Measurements from ENCODE around the gene IGF2BP3. TPM values are rescaled to one million over a fixed set of nuclear protein-coding genes. Genes with fewer than 3 reads are reported as not detected.

The IGF2BP3 gene
- total RNA-seq, 4 donors from 2014 or later: 1.1 TPM; not detected in 3

DNA sequence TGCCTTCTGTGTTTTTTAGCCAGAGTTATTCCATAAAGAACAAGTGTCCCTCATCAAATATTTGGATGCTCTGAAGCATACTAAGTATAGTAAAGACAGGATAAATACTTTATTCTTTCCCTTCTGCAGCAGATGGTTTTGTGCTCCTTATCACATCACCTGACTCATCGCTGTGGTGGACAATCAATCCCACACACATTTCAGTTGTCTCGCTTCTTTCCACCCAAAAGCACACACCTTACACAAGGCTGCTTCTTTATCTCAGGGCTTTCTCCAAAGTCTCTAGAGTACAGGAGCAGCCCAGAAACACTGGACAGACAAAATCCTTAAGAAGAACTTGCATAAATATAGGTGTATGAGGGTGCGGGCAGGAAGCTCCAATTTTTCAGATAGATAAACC is 43.4 kb downstream of the IGF2BP3 start:
- no peak overlapping the region for H3K4me3 ChIP-seq
- TF ChIP-seq, protein P1, sequence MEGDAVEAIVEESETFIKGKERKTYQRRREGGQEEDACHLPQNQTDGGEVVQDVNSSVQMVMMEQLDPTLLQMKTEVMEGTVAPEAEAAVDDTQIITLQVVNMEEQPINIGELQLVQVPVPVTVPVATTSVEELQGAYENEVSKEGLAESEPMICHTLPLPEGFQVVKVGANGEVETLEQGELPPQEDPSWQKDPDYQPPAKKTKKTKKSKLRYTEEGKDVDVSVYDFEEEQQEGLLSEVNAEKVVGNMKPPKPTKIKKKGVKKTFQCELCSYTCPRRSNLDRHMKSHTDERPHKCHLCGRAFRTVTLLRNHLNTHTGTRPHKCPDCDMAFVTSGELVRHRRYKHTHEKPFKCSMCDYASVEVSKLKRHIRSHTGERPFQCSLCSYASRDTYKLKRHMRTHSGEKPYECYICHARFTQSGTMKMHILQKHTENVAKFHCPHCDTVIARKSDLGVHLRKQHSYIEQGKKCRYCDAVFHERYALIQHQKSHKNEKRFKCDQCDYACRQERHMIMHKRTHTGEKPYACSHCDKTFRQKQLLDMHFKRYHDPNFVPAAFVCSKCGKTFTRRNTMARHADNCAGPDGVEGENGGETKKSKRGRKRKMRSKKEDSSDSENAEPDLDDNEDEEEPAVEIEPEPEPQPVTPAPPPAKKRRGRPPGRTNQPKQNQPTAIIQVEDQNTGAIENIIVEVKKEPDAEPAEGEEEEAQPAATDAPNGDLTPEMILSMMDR (IDR thresholded peaks at IDR 0.05): no peak
- no peaks in the 10 kb centered on the region for H3K9me3 ChIP-seq
- no peak overlapping the region for H3K27ac ChIP-seq
- H3K27me3 ChIP-seq: no peaks in the 10 kb centered on the region
- no peaks in the 10 kb centered on the region for H3K4me1 ChIP-seq
- no peaks in the 10 kb centered on the region for H3K36me3 ChIP-seq
- DNase-seq: no peak

DNA sequence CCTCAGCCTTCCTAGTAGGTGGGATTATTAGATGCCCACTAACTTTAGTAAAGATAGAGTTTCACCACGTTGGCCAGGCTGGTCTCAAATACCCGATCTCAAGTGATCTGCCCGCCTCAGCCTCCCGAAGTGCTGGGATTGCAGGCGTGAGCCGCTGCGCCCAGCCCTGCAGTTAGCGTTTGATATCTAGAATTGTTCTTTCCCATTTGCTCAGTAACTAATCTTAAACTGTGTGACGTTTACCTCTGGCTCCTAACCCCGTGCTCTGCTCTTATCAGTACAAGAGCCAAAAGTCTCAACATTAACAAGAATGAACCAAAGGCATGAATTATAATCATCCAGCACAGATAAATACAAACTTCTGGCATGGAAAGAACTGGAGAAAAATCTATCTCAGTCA is 47.4 kb downstream of the IGF2BP3 start:
- Histone ChIP-seq H3K36me3 (no peaks in the 10 kb centered on the region), H3K27me3 (no peaks in the 10 kb centered on the region), H3K4me3 (no peak overlapping the region), H3K4me1 (no peaks in the 10 kb centered on the region), H3K9me3 (no peaks in the 10 kb centered on the region), H3K27ac (no peak overlapping the region)
- DNase-seq: no peak
- TF ChIP-seq, protein P1 (IDR thresholded peaks at IDR 0.05): no peak
- no peak for TF ChIP-seq POLR2A (IDR thresholded peaks at IDR 0.05)

DNA sequence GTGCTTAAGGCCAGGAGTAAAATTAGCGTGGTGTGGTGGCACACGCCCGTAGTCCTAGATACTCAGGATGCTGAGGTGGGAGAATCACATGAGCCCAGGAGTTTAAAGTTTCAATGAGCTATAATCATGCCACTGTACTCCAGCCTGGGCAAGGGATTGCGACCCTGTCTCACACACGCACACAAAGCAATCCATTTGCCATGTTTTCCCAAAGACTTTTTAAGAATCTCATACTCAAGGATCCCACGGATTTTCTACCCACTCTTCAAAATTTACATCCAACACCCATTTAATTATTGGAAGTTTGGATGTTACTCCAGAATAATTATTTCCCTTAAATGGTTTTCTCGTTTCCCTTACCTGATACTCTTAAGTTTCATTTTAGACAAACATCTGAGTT is 47.9 kb downstream of the IGF2BP3 start:
- Histone ChIP-seq H3K27ac (no peak overlapping the region), H3K27me3 (no peaks in the 10 kb centered on the region), H3K4me1 (no peaks in the 10 kb centered on the region), H3K36me3 (no peaks in the 10 kb centered on the region), H3K9me3 (no peaks in the 10 kb centered on the region), H3K4me3 (no peak overlapping the region)
- no peak for DNase-seq
- TF ChIP-seq POLR2A (IDR thresholded peaks at IDR 0.05): no peak
- TF ChIP-seq, protein P1 (IDR thresholded peaks at IDR 0.05): no peak

DNA sequence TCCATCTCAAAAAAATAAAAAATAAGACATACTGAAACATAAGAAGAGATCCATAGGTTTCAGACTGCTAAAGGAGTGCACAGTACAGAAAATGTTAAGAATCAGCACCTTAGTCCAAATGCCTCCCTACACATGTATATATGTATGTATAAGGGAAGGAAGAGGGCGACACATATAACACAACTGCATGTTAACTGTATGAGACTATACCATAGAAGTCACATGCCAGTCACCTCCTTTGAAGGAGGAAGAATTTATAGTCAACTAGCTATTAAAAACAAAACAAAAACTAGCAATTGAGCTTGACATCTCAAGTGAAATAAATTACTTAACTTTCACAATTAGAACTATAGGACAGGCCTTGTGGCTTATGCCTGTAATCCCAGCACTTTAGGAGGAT is 50.4 kb downstream of the IGF2BP3 start:
- Histone ChIP-seq H3K27me3 (no peaks in the 10 kb centered on the region), H3K9me3 (no peaks in the 10 kb centered on the region)
- DNase-seq: no peak

DNA sequence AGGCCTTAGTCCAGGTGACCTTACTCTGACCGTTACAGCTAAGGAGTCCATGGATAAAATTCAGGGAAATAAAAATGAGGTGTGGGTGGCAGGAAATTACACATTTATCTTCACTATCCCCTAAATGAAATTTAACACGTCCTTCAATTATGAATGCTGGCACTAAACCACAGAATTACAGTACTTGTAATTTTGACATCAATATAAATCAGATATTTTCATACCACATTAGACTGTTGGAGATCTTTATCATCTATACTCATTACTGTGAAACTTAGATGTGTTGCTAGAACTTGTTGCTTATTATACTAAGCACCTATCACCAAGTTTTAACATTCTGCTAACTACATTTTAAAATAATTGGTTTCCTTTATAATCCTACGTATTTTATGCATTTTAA is 51.1 kb downstream of the IGF2BP3 start:
- DNase-seq: no peak
- Histone ChIP-seq H3K27me3 (no peaks in the 10 kb centered on the region), H3K4me3 (no peak overlapping the region), H3K27ac (no peak overlapping the region), H3K9me3 (no peaks in the 10 kb centered on the region), H3K36me3 (no peaks in the 10 kb centered on the region), H3K4me1 (no peaks in the 10 kb centered on the region)
- TF ChIP-seq, protein P1 (IDR thresholded peaks at IDR 0.05): no peak
- TF ChIP-seq POLR2A (IDR thresholded peaks at IDR 0.05): no peak

More for the DNA sequence above, 50.4 kb downstream of the IGF2BP3 start:
- Histone ChIP-seq H3K4me1 (no peaks in the 10 kb centered on the region), H3K4me3 (no peak overlapping the region), H3K36me3 (no peaks in the 10 kb centered on the region), H3K27ac (no peak overlapping the region)
- TF ChIP-seq POLR2A (IDR thresholded peaks at IDR 0.05): no peak
- TF ChIP-seq, protein P1 (IDR thresholded peaks at IDR 0.05): no peak

DNA sequence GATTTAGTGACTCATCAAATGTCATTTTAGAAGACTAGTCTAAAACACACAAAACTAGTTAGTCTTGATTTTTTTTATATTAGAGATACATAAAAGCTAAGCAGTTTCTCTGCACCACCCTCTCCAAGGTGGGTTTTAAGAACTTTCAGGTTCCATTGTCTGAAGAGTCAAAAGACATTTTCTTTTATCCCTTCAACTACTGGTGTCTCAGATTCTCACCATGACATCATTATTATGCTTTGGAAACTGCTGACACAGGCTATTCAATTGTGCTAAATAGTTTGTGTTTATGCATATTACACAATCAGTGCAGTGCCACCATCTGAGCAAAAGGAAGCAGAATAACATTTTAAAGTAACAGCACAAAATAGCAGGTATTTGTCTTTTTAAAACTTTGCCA is 52.2 kb downstream of the IGF2BP3 start:
- Histone ChIP-seq H3K4me3 (no peak overlapping the region), H3K9me3 (no peaks in the 10 kb centered on the region), H3K36me3 (no peaks in the 10 kb centered on the region), H3K27me3 (no peaks in the 10 kb centered on the region), H3K27ac (no peak overlapping the region), H3K4me1 (no peaks in the 10 kb centered on the region)
- no peak for TF ChIP-seq POLR2A (IDR thresholded peaks at IDR 0.05)
- TF ChIP-seq, protein P1 (IDR thresholded peaks at IDR 0.05): no peak
- DNase-seq: no peak
